Esophagus muscularis mucosa (tissue), 3 donors: ENCODE data around the gene CNTNAP2.

Source experiments
- CTCF ChIP-seq, 3 experiments: fragments of 200-600 bp in 2 of 3; fragments of 450-650 bp in 1 of 3; sonication (generic) in 2 of 3; IDR thresholded peaks; one replicate each; pipeline ENCODE4 v1.5.1; 2017 to 2019; ENCODE audit warnings: antibody characterized with exemption in 3 of 3, mild to moderate bottlenecking in 2 of 3, moderate library complexity in 1 of 3
- POLR2A ChIP-seq: fragments of 450-650 bp; IDR thresholded peaks from one replicate; pipeline ENCODE4 v1.6.1; 2017; ENCODE audit warnings: antibody characterized with exemption, moderate library complexity, mild to moderate bottlenecking, low read depth
- POLR2AphosphoS5 ChIP-seq, 2 donors: sonication (generic); formaldehyde crosslinking; IDR thresholded peaks; one replicate each; pipeline ENCODE4 v1.6.1; 2017; ENCODE audit warnings: antibody characterized with exemption in 2 of 2

GRCh38 chr7:147519062-147519461 is 1402.5 kb downstream of the CNTNAP2 start:
- TF ChIP-seq CTCF (IDR thresholded peaks at IDR 0.05) (no peak), POLR2AphosphoS5 (IDR thresholded peaks at IDR 0.05) (no peak), POLR2A (no peak)
